Endodermal cell (in vitro differentiated cells): ENCODE data around the gene RAPH1. TPM values are rescaled to one million over a fixed set of nuclear protein-coding genes. Genes with fewer than 3 reads are reported as not detected.

Source experiments
- DNase-seq: peaks from one replicate; pipeline ENCODE4 v3.0.0-alpha.2; 2017
- H3K27ac ChIP-seq: 2 replicates; pipeline ENCODE4 v1.5.1; 2013; ENCODE audit warnings: mild to moderate bottlenecking, low read depth, low read length, moderate library complexity
- H3K27me3 ChIP-seq: 2 replicates; pipeline ENCODE4 v1.6.1; 2013; ENCODE audit warnings: mild to moderate bottlenecking, low read length, moderate library complexity; ENCODE audit not compliant: insufficient read depth, control insufficient read depth, poor library complexity, severe bottlenecking
- H3K36me3 ChIP-seq: 2 replicates; pipeline ENCODE4 v1.7.0; 2013; ENCODE audit warnings: mild to moderate bottlenecking, low read length, moderate library complexity; ENCODE audit not compliant: control insufficient read depth, insufficient read depth
- H3K4me1 ChIP-seq: one replicate; pipeline ENCODE4 v1.7.0; 2013; ENCODE audit warnings: low read length; ENCODE audit not compliant: control insufficient read depth, insufficient read depth
- H3K4me3 ChIP-seq: 2 replicates; pipeline ENCODE4 v1.5.1; 2013; ENCODE audit warnings: mild to moderate bottlenecking, low read length, moderate library complexity
- H3K9ac ChIP-seq: 2 replicates; pipeline ENCODE4 v1.6.1; 2013; ENCODE audit warnings: mild to moderate bottlenecking, low read length, moderate library complexity; ENCODE audit not compliant: poor library complexity, severe bottlenecking; ENCODE audit errors: extremely low read depth
- H3K9me3 ChIP-seq: 2 replicates; pipeline ENCODE4 v1.6.1; 2013; ENCODE audit warnings: mild to moderate bottlenecking, low read length, moderate library complexity; ENCODE audit not compliant: control insufficient read depth
- H3K27ac Mint-ChIP-seq: 2 replicates; pipeline ENCODE4 v1.8.0; 2020; ENCODE audit warnings: mixed read lengths
- H3K27me3 Mint-ChIP-seq: 2 replicates; pipeline ENCODE4 v1.8.0; 2021; ENCODE audit warnings: mild to moderate bottlenecking, mixed read lengths; ENCODE audit not compliant: insufficient read depth
- H3K36me3 Mint-ChIP-seq: 2 replicates; pipeline ENCODE4 v1.8.0; 2020; ENCODE audit warnings: low read depth, mixed read lengths
- H3K4me1 Mint-ChIP-seq: 2 replicates; pipeline ENCODE4 v1.8.0; 2020; ENCODE audit warnings: mixed read lengths
- H3K4me3 Mint-ChIP-seq: 2 replicates; pipeline ENCODE4 v1.8.0; 2020; ENCODE audit warnings: mild to moderate bottlenecking, moderate library complexity, mixed read lengths
- H3K9me3 Mint-ChIP-seq: 2 replicates; pipeline ENCODE4 v1.8.0; 2020; ENCODE audit warnings: mild to moderate bottlenecking, mixed read lengths
- WGBS, 2 experiments: methylation state at CpG; one replicate each; pipeline versions ENCODE4 v1.1.5 to v1.1.7; 2013; ENCODE audit warnings: missing lambda C conversion rate in 2 of 2, mixed read lengths in 1 of 2; ENCODE audit not compliant: insufficient coverage in 1 of 2, insufficient read length in 1 of 2; 5-methylcytosine and 5-hydroxymethylcytosine counted together
- total RNA-seq, 2 donors: library from RNA; stranded (reverse); fragmentation: NEBNext Ultra II Directional in 1 of 2; extraction: Animal tissue kit (Norgen Biotek cat#: 25700) in 1 of 2; gene quantifications; 2 replicates in 1 of 2; 3 replicates in 1 of 2; pipeline ENCODE4 v1.2.1, GENCODE V29; 2021
- TF ChIP-seq, protein P1 (sequence below): fragments of 200-600 bp; sonication (generic); conservative IDR thresholded peaks from 2 replicates; pipeline ENCODE4 v1.5.0; 2021; ENCODE audit warnings: antibody characterized with exemption, mild to moderate bottlenecking

Gene RAPH1
- total RNA-seq, 2 donors from 2014 or later: 23.5 to 24.6 TPM

- Mint-ChIP-seq H3K4me1 (no peaks in the 10 kb centered on the region), H3K36me3 (no peaks in the 10 kb centered on the region), H3K27ac (no peak overlapping the region), H3K9me3 (no peaks in the 10 kb centered on the region), H3K4me3 (no peak overlapping the region), H3K27me3 (no peaks in the 10 kb centered on the region)
- no peak for DNase-seq
- no peak overlapping the region for H3K4me3 ChIP-seq
- TF ChIP-seq, protein P1, sequence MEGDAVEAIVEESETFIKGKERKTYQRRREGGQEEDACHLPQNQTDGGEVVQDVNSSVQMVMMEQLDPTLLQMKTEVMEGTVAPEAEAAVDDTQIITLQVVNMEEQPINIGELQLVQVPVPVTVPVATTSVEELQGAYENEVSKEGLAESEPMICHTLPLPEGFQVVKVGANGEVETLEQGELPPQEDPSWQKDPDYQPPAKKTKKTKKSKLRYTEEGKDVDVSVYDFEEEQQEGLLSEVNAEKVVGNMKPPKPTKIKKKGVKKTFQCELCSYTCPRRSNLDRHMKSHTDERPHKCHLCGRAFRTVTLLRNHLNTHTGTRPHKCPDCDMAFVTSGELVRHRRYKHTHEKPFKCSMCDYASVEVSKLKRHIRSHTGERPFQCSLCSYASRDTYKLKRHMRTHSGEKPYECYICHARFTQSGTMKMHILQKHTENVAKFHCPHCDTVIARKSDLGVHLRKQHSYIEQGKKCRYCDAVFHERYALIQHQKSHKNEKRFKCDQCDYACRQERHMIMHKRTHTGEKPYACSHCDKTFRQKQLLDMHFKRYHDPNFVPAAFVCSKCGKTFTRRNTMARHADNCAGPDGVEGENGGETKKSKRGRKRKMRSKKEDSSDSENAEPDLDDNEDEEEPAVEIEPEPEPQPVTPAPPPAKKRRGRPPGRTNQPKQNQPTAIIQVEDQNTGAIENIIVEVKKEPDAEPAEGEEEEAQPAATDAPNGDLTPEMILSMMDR: no peak
- H3K4me1 ChIP-seq: no peaks in the 10 kb centered on the region
- no peaks in the 10 kb centered on the region for H3K9me3 ChIP-seq
- 87 to 92% methylated on average over 3 to 4 of the region's 4 CpGs for WGBS, 2 experiments
- no peaks in the 10 kb centered on the region for H3K27me3 ChIP-seq
- no peak overlapping the region for H3K27ac ChIP-seq
- H3K9ac ChIP-seq: no peak overlapping the region
- no peaks in the 10 kb centered on the region for H3K36me3 ChIP-seq
Measured at GRCh38 chr2:203470371-203470770, 64.7 kb downstream of the RAPH1 start.

GRCh38 chr2:203469546-203469945, 65.6 kb downstream of the RAPH1 start:
- Histone ChIP-seq H3K36me3 (no peaks in the 10 kb centered on the region), H3K4me1 (no peaks in the 10 kb centered on the region), H3K9me3 (no peaks in the 10 kb centered on the region), H3K27ac (no peak overlapping the region), H3K27me3 (no peaks in the 10 kb centered on the region), H3K9ac (no peak overlapping the region), H3K4me3 (no peak overlapping the region)
- H3K4me1 Mint-ChIP-seq: no peaks in the 10 kb centered on the region
- no peaks in the 10 kb centered on the region for H3K36me3 Mint-ChIP-seq
- H3K27me3 Mint-ChIP-seq: no peaks in the 10 kb centered on the region
- 100% methylated on average over 1 of the region's 1 CpG; no CpG with 5 or more reads in 1 of the 2 experiments for WGBS, 2 experiments
- DNase-seq: no peak
- H3K27ac Mint-ChIP-seq: no peak overlapping the region
- H3K4me3 Mint-ChIP-seq: no peak overlapping the region
- H3K9me3 Mint-ChIP-seq: no peaks in the 10 kb centered on the region
- TF ChIP-seq, protein P1: no peak

DNA sequence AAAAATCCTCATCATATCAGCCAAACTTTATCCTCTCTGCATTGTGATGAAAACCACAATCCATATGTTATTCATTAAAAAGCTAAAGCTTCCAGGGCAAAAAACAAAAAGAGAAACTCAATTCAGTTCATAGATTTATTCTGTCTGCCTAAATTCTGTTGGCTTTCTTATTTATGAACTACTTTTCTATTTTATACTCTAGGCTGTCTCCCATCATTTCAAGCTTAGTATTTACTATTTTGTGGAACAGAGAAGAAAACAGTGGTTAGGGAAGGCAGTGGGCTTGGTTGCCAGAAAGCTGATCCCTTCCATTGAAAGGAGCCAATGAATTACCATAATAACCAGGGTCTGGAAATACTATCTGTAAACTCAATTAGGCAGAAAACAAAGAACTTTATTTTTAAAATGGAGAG, 71.8 kb downstream of the RAPH1 start:
- no peak overlapping the region for H3K27ac ChIP-seq
- no peaks in the 10 kb centered on the region for H3K27me3 ChIP-seq
- H3K9me3 ChIP-seq: no peaks in the 10 kb centered on the region
- no peak overlapping the region for H3K9ac ChIP-seq
- no peak for DNase-seq
- no peak overlapping the region for H3K4me3 ChIP-seq
- Mint-ChIP-seq H3K27me3 (no peaks in the 10 kb centered on the region), H3K4me3 (no peak overlapping the region), H3K4me1 (no peaks in the 10 kb centered on the region), H3K36me3 (peaks cover 18% of the 10 kb centered on the region), H3K9me3 (no peaks in the 10 kb centered on the region), H3K27ac (no peak overlapping the region)
- TF ChIP-seq, protein P1: no peak
- H3K36me3 ChIP-seq: peaks cover 33% of the 10 kb centered on the region
- H3K4me1 ChIP-seq: no peaks in the 10 kb centered on the region
